ENCODE data around the gene FLT4. TPM values are rescaled to one million over a fixed set of nuclear protein-coding genes. Genes with fewer than 3 reads are reported as not detected.

Gene FLT4
- total RNA-seq, 1 donor from 2014 or later, result 1.7 TPM

GRCh38 chr5:180607861-180608571 lies 41.4 kb downstream of the FLT4 start:
- Mint-ChIP-seq H3K36me3 (ENCODE audit: low read depth) (no peaks in the 10 kb centered on the region), H3K4me1 (no peaks in the 10 kb centered on the region), H3K27ac (no peak overlapping the region), H3K27me3 (no peaks in the 10 kb centered on the region), H3K9me3 (no peaks in the 10 kb centered on the region), H3K4me3 (no peak overlapping the region)
- no peak for DNase-seq
- intact Hi-C loops (cut with micrococcal nuclease), result no loop called here

GRCh38 chr5:180606215-180606785 lies 43.1 kb downstream of the FLT4 start:
- no peaks in the 10 kb centered on the region for H3K36me3 Mint-ChIP-seq (ENCODE audit: low read depth)
- peak overlapping the region; percentile 1 for H3K27ac Mint-ChIP-seq
- intact Hi-C loops (cut with micrococcal nuclease), result no loop called here
- no peaks in the 10 kb centered on the region for H3K9me3 Mint-ChIP-seq
- H3K27me3 Mint-ChIP-seq, result no peaks in the 10 kb centered on the region
- H3K4me3 Mint-ChIP-seq, result no peak overlapping the region
- no peaks in the 10 kb centered on the region for H3K4me1 Mint-ChIP-seq
- DNase-seq, result no peak

GRCh38 chr5:180605554-180606214 lies 43.7 kb downstream of the FLT4 start:
- H3K4me3 Mint-ChIP-seq, result no peak overlapping the region
- H3K4me1 Mint-ChIP-seq, result no peaks in the 10 kb centered on the region
- peak; percentile 87 for DNase-seq
- no peaks in the 10 kb centered on the region for H3K27me3 Mint-ChIP-seq
- no peaks in the 10 kb centered on the region for H3K36me3 Mint-ChIP-seq (ENCODE audit: low read depth)
- H3K9me3 Mint-ChIP-seq, result no peaks in the 10 kb centered on the region
- H3K27ac Mint-ChIP-seq, result peak overlapping the region; percentile 1
- intact Hi-C loops (cut with micrococcal nuclease), result no loop called here

GRCh38 chr5:180604271-180604670 lies 45.1 kb downstream of the FLT4 start:
- intact Hi-C loops (cut with micrococcal nuclease), result no loop called here
- Mint-ChIP-seq H3K4me1 (no peaks in the 10 kb centered on the region), H3K27ac (no peak overlapping the region)

DNA sequence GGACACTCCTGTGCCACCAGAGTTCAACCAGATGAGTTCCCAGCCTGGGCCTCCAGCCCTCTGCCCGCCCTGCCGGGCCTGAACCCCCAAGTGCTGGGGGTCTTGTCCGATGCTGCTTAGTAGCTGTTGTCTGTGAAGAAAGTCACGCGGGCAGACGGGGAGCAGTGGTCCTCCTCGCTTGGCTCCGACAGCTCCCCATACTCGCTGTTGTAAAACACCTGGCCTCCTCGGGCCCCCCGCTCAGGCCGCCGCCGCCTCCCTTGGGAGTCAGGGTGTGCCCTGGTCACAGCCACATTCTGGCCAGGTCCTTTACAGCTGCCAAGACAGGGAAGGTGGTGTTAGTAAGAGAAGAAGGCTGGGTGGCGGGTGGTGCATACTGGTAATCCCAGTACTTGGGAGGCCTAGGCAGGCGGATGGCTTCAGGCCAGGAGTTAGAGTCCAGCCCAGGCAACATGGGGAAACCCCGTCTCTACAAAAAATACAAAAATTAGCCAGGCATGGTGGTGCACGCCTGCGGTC lies 46.3 kb downstream of the FLT4 start:
- no peak for DNase-seq
- Mint-ChIP-seq H3K4me1 (no peaks in the 10 kb centered on the region), H3K4me3 (no peak overlapping the region), H3K27ac (no peak overlapping the region), H3K27me3 (no peaks in the 10 kb centered on the region), H3K36me3 (ENCODE audit: low read depth) (no peaks in the 10 kb centered on the region), H3K9me3 (no peaks in the 10 kb centered on the region)
- intact Hi-C loops (cut with micrococcal nuclease), result no loop called here

More at GRCh38 chr5:180604271-180604670, 45.1 kb downstream of the FLT4 start:
- Mint-ChIP-seq H3K27me3 (no peaks in the 10 kb centered on the region), H3K36me3 (ENCODE audit: low read depth) (no peaks in the 10 kb centered on the region), H3K4me3 (no peak overlapping the region), H3K9me3 (no peaks in the 10 kb centered on the region)
- DNase-seq, result no peak

- DNase-seq, result no peak
- Mint-ChIP-seq H3K4me1 (no peaks in the 10 kb centered on the region), H3K27ac (no peak overlapping the region), H3K27me3 (no peaks in the 10 kb centered on the region), H3K4me3 (no peak overlapping the region), H3K9me3 (no peaks in the 10 kb centered on the region), H3K36me3 (ENCODE audit: low read depth) (no peaks in the 10 kb centered on the region)
- intact Hi-C loops (cut with micrococcal nuclease), result no loop called here
Observed at GRCh38 chr5:180602481-180603075, 46.8 kb downstream of the FLT4 start.

DNA sequence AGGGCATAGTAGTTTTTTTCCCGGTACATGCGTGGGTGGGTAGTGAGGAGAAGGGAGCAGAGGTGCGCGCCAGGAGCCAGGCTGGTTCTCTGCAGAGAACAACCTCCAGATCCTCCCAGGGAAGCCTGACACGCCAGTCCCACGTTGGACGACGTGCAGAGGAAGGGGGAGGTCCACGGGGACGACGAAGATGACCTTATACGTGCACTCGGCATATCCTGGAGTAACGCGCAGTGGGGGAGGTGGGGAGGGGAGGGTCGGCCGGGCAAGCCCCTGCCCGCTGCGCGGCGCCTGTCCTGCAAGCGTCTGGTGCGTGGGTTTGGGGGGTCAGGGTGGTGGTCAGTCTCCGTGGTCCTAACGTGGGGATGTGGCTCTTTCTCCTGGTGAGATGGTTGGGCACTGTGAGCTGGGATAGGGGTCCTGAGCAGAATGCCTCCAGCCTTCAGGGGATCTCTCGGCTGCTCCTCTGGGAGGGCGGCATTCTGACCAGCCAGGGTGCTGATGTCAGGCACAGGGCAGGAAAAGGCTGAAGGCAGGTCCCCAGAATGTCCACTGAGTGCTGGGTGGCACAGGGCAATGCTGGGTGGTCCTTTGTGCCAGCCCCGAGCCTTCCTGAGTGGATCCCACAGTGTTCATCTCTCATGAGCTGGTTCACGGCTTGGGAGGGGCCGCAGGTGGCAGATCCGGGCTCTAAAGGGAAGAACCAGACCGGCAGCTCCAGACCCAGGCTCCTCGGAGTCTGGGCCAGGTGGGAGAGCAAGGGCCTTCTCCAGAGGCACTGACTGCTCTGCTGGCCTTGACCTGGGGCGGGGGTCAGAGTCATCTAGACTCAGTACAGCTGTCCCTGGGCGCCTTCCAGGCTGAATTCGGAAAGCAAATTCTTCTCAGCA lies 47.6 kb downstream of the FLT4 start:
- DNase-seq, result no peak
- Mint-ChIP-seq H3K4me1 (no peaks in the 10 kb centered on the region), H3K4me3 (no peak overlapping the region), H3K27me3 (no peaks in the 10 kb centered on the region), H3K36me3 (ENCODE audit: low read depth) (no peaks in the 10 kb centered on the region), H3K27ac (no peak overlapping the region), H3K9me3 (no peaks in the 10 kb centered on the region)
- intact Hi-C loops (cut with micrococcal nuclease), result no loop called here

DNA sequence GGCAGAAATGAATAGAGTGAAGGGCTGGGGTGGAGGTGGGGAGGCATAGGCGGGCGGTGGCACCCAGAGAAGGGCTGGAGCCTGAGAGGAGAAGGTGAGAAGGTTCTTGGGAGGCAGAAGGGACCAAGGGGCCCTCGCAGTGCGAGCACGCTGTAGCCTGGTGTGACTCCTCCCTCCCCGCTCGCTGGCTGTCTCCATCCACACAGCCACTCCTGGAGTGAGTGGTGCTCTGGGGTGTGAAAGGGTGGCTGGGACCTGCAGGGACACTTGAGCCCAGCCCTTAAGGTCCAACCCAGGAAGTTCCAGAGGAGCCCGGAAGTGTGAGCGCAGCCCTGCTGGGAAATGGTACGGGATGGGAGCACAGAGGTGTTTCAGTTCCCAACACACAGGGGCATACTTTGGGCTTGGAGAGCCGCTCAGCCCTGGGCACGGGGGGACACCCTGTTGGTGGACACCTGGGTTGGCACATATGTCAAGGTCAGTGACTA lies 48.8 kb downstream of the FLT4 start:
- Mint-ChIP-seq H3K9me3 (no peaks in the 10 kb centered on the region), H3K27ac (no peak overlapping the region), H3K4me1 (no peaks in the 10 kb centered on the region), H3K27me3 (no peaks in the 10 kb centered on the region), H3K36me3 (ENCODE audit: low read depth) (no peaks in the 10 kb centered on the region), H3K4me3 (no peak overlapping the region)
- intact Hi-C loops (cut with micrococcal nuclease), result no loop called here
- no peak for DNase-seq

DNA sequence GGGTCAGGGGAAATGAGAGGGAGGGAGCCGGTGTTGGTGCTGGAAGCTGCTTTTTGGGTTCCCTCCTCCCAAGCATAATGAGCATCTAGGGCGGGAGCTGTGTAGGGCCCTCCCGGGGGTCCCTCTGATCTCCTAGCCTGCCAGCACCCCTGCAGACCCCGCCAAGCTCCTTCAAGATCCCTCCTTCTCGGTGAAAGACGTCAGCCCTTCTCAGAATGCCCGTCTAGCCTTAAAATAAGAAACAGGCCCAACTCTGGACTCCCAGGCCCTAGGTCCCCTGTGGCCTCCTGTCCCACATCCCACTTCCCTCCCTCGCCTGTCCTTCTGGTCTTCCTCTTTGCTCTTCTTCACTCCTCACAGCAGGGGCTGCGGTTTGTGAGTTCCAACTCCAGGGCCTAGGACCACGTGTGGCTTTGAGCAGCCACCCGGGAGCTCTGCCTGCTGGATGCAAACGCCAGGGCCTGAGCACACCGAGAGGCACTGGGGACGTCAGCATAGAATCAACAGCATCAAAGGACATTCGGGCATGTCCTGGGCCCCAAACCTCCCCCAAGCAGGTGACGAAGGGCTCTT lies 49.3 kb downstream of the FLT4 start:
- Mint-ChIP-seq H3K27me3 (no peaks in the 10 kb centered on the region), H3K9me3 (no peaks in the 10 kb centered on the region), H3K4me1 (no peaks in the 10 kb centered on the region), H3K27ac (no peak overlapping the region), H3K4me3 (no peak overlapping the region), H3K36me3 (ENCODE audit: low read depth) (no peaks in the 10 kb centered on the region)
- intact Hi-C loops (cut with micrococcal nuclease), result no loop called here
- no peak for DNase-seq

GRCh38 chr5:180599590-180599914 lies 49.8 kb downstream of the FLT4 start:
- H3K27me3 Mint-ChIP-seq, result peaks cover 2% of the 10 kb centered on the region
- no peak overlapping the region for H3K27ac Mint-ChIP-seq
- no peaks in the 10 kb centered on the region for H3K9me3 Mint-ChIP-seq
- DNase-seq, result no peak
- H3K4me1 Mint-ChIP-seq, result peaks cover 2% of the 10 kb centered on the region
- H3K36me3 Mint-ChIP-seq (ENCODE audit: low read depth), result no peaks in the 10 kb centered on the region
- no peak overlapping the region for H3K4me3 Mint-ChIP-seq
- intact Hi-C loops (cut with micrococcal nuclease), result no loop called here

DNA sequence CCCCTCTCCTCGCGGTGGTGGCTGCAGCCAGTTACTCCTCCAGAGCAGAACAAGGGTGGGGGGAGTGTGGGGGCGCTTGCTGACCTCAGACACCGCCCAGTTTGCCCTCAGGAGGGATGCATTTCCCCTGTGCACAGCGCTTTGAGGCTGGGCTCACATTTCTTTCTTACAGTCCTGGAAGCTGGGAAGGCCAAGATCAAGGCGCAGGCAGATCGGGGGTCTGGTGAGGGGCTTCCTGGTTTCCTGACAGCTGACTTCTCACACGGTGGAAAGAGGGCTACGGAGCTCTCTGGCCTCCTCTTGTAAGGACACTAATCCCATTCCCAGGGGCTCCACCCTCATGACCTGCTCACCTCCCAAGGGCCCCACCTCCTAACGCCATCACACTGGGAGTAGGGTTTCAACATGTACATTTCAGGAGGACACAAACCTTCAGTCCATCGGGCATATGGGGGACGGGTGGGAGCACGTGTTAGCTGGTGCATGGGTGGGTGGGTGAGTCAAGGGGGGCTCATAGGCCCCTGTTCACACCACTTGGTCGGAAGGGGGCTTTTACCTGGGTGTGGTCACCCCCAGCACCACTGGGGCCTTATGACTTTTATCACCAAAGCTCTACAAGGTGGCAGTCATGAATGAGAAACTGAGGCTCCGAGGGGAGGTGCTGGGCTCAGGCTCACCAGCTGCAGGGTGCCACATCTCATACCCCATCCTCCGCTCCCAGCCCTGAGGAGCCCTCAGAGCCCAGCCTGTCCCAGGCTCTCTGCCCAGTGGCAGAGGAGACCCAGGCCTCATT lies 50.4 kb downstream of the FLT4 start:
- Mint-ChIP-seq H3K4me3 (no peak overlapping the region), H3K27me3 (peaks cover 2% of the 10 kb centered on the region), H3K36me3 (ENCODE audit: low read depth) (no peaks in the 10 kb centered on the region), H3K9me3 (no peaks in the 10 kb centered on the region), H3K27ac (no peak overlapping the region), H3K4me1 (peaks cover 2% of the 10 kb centered on the region)
- intact Hi-C loops (cut with micrococcal nuclease), result no loop called here
- no peak for DNase-seq

DNA sequence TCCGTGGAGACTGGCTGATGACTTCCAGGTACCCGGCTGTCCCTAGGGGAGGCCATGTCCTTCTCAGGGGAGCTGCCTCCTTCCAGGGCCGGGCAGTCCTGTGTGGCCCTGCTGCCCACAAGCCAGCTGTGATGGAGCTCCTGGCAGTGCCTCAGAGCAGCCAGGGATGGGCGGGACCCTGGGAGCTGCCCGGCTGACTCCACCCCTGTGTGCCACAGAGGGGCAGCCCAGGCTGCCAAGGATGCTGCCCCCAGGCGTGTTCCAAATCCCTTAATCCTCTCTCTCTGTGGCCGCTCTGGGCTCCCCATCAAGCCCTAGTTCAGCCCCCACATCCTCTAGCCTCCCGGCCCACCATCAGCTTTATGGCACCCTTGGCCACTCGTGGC lies 51.1 kb downstream of the FLT4 start:
- Mint-ChIP-seq H3K36me3 (ENCODE audit: low read depth) (no peaks in the 10 kb centered on the region), H3K27ac (no peak overlapping the region), H3K27me3 (peaks cover 6% of the 10 kb centered on the region), H3K4me1 (peaks cover 2% of the 10 kb centered on the region), H3K9me3 (no peaks in the 10 kb centered on the region), H3K4me3 (no peak overlapping the region)
- DNase-seq, result no peak
- intact Hi-C loops (cut with micrococcal nuclease), result no loop called here

All from activated CD4-positive, alpha-beta T cell treated with anti-CD3 and anti-CD28 coated beads, Interleukin-2, amount 10 ng/mL, durations not matched to agents 24 days and 14 days (primary cell).